ENCODE results near the gene HSPBP1.

- TF ChIP-seq CTCF (IDR thresholded peaks at IDR 0.05): no peak
- TF ChIP-seq EP300 (IDR thresholded peaks at IDR 0.05): no peak
- no peak for TF ChIP-seq POLR2AphosphoS5 (IDR thresholded peaks at IDR 0.05)
These were observed 14.1 kb downstream of the HSPBP1 start for GRCh38 chr19:55265723-55266386.
